DMS153 treated with DMSO at 0.1 percent for 48 hours (cell line): Measurements from ENCODE around the gene RUFY3.
"Not testable (repeated sequence)": the region's sequence is repeated elsewhere in the genome, so short reads cannot be mapped to it uniquely, and the experiment has no call there.

Source experiments
- DNase-seq: peaks from one replicate; lab custom pipeline; 2025; ENCODE audit not compliant: unreplicated experiment; lab: John Stamatoyannopoulos, UW

RUFY3 gene

GRCh38 chr4:70838666-70839588, 117.2 kb downstream of the RUFY3 start:
- DNase-seq = peak; percentile 43

- DNase-seq = peak; percentile 63
Observed at GRCh38 chr4:70839589-70840093, 117.9 kb downstream of the RUFY3 start, which contains the start of gene GRSF1. GRSF1 (minus strand) TSS chr4:70839890; CDS start chr4:70839827, 63 bp downstream.

GRCh38 chr4:70840137-70840536, 118.4 kb downstream of the RUFY3 start:
- DNase-seq = not testable (repeated sequence)

DNA sequence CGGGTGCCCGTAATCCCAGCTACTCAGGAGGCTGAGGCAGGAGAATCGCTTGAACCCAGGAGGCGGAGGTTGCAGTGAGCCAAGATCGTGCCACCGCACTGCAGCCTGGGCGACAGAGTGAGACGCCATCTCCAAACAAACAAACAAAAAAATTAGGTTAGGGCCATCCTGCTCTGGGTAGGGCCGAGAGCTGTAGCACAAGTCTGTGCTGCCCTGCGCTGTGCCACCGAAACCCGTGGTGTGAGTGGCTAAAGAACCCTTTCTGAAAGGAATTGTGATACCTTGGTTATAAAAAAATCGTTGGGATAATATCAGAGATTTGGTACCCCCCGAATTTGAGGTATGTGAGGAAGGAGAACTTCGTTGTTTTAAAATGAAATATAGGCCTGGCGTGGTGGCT, 118.9 kb downstream of the RUFY3 start:
- DNase-seq = not testable (repeated sequence)

GRCh38 chr4:70841211-70841610, 119.4 kb downstream of the RUFY3 start:
- no peak for DNase-seq

GRCh38 chr4:70841951-70842350, 120.2 kb downstream of the RUFY3 start:
- no peak for DNase-seq

- DNase-seq = no peak
Observed at GRCh38 chr4:70842761-70843435, 121.1 kb downstream of the RUFY3 start.

DNA sequence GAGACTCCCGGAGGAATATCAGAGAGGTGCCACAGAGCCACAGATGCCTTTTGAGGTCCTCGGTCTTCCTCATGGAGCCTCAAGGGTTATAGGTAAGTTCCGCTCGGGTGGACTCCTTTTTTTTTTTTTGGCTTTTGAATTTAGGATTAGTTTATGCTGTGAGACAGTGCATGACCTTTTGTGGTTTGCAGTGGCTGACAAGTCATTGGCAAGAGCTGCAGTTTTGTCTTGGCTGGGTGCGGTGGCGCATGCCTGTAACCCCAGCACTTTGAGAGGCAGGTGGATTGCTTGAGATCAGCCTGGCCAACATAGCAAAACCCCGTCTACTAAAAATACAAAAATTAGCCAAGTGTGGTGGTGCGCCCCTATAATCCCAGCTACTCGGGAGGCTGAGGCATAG, 122.4 kb downstream of the RUFY3 start:
- DNase-seq = no peak

DNA sequence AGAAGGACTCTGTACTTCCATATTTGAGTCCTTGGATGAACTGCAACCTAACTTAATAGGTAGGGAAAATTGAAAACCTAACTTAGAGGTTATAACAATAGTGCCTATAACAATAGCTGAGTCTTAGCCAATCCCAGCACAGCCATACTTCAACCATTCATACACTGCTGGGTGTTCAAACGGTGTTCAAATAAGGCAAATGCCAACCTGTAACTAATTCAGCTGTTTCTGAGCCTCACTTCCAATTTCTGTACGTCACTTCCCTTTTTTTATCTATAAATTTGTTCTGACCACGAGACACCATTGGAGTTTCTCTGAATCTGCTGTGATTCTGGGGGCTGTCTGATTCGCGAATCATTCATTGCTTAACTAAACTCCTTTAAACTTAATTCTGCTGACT, 127.5 kb downstream of the RUFY3 start:
- no peak for DNase-seq

DNA sequence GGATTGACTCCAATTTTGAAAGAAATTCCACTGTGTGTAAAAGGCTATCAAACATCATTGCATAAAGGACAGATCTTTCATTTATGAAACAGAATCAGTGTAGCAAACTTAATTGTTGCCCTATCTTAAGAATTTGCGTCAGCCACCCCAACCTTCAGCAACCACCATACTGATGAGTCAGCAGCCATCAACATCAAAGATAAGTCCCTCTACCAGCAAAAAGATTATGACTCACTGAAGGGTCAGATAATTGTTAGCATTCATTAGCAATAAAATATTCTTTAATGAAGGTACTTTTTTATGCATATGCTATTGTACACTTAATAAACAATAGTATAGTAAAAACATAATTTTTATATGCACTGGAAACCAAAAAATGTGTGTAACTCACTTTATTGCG, 133.7 kb downstream of the RUFY3 start:
- no peak for DNase-seq
